Measurements from ENCODE around the gene PSME1. TPM values are rescaled to one million over a fixed set of nuclear protein-coding genes. Genes with fewer than 3 reads are reported as not detected.

Gene PSME1
- total RNA-seq, result 100 to 1,000 TPM; 343 to 347 TPM
- 1,041 TPM for polyA plus RNA-seq

DNA sequence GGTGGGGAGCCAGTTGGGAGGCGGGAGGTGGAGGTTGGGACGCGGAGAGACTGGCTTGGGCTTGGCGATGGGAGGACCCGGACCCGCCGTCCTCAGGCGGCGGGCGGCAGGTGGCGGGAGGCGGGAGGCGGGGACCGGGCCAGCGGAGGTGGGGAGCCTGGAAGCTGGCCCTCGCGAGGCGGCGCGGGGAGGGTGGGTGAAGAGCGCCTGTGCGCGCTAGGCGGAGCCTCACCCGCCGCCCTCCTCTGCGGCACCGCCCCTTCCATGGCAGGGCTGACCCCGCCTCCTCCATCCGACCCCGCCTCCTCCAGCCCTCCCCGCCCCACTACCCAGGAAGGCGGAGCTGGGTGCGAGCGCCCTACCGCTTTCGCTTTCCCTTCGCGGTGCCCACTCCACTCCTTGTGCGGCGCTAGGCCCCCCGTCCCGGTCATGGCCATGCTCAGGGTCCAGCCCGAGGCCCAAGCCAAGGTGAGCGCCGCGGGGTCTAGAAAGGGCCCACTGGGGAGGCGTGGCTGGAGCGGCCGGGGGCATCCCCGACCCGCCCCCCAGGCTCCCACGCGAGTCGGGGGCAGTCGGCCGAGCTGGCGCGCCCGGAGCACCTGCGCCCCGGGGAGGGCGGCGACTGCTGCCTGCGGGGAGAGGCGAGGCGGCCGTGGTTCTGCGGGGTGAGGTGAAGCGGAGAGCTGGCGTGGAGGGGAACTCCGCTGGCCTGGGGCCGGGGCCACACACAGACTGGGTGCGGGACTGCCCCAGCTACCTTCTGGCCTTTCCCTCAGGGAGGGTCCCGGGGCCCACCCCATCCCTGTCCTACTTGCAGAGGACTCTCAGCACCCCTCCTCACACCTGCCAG, at the start of gene PSME1:
Gene PSME1 (plus strand): TSS at position 361 of the 850 bp plus-strand sequence. CDS start 69 bp downstream, at position 430.
- ChIA-PET POLR2A (interaction anchor here (0.6 to 4.1 kb wide), 12 partner anchors 9 to 294 kb away, joined by 3 to 58 read pairs (median 5); partner anchors contain the start of genes CBLN3, DCAF11, DHRS1 and IPO4), CTCF (interaction anchor here (0.6 to 3.8 kb wide), 19 partner anchors 9 to 183 kb away, joined by 3 to 40 read pairs (median 5); partner anchors contain the start of genes DCAF11, DHRS4, IPO4 and IRF9)
- Mint-ChIP-seq H3K4me1 (peaks cover 56 to 67% (median 60%) of the 10 kb centered on the region in 3 donors), H3K27ac (peak within 1 kb of the TSS; percentile 87 to 97 (median 95)), H3K9me3 (peaks cover 0 to 2% (median 0%) of the 10 kb centered on the region in 5 donors), H3K36me3 (peaks cover 0 to 38% (median 6%) of the 10 kb centered on the region in 3 donors), H3K27me3 (no peaks in the 10 kb centered on the region), H3K4me3 (peak within 1 kb of the TSS; percentile 89 to 96 (median 92))
- peaks cover 47% of the 10 kb centered on the region for H3K4me1 ChIP-seq (ENCODE audit: insufficient read depth, low read length)
- H3K36me3 ChIP-seq (ENCODE audit: insufficient read depth, low read length), result peaks cover 16% of the 10 kb centered on the region
- peak within 1 kb of the TSS; percentile 73 for H3K4me3 ChIP-seq (ENCODE audit: low read length)
- peak within 1 kb of the TSS; percentile 72 for H3K27ac ChIP-seq (ENCODE audit: low read depth, low read length)
- no peaks in the 10 kb centered on the region for H3K9me3 ChIP-seq (ENCODE audit: low read length)
- DNase-seq, result peak; percentile 91 to 95 (median 93)
- no peaks in the 10 kb centered on the region for H3K27me3 ChIP-seq (ENCODE audit: insufficient read depth, low read length, poor library complexity, severe bottlenecking)

DNA sequence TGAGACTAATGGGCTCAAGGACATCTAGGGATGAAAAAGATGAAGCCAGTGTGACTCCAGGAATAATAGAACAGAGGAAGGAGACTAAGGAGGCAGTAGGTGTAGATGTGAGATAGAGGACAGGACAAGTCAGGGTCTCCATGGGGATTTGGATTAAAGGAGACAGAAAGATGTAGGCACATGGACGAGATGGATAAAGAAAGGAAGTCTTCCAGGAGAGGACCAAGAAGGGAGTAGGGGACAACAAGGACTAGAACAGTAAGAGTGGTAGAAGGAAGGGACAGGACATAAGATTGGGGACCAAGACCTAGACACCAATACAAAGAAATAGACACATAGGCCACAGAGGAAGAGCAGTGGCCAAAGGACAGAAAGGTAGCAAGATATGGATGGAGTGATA, 49.0 kb upstream of the PSME1 start:
- Histone ChIP-seq H3K4me3 (ENCODE audit: low read length) (no peak overlapping the region), H3K4me1 (ENCODE audit: insufficient read depth, low read length) (no peaks in the 10 kb centered on the region), H3K9me3 (ENCODE audit: low read length) (no peaks in the 10 kb centered on the region), H3K27ac (ENCODE audit: low read depth, low read length) (no peak overlapping the region), H3K36me3 (ENCODE audit: insufficient read depth, low read length) (no peaks in the 10 kb centered on the region), H3K27me3 (ENCODE audit: insufficient read depth, low read length, poor library complexity, severe bottlenecking) (no peaks in the 10 kb centered on the region)
- Mint-ChIP-seq H3K27ac (peak overlapping the region in 4 of 8 donors; percentile 2 to 43 (median 6)), H3K4me3 (peak overlapping the region in 1 of 7 donors; percentile 50), H3K36me3 (no peaks in the 10 kb centered on the region), H3K9me3 (no peaks in the 10 kb centered on the region), H3K27me3 (no peaks in the 10 kb centered on the region), H3K4me1 (peaks cover 7 to 16% (median 13%) of the 10 kb centered on the region in 3 donors)
- ChIA-PET CTCF (interaction anchor here (1.5 to 8.6 kb wide), 2 partner anchors 22 to 29 kb away, joined by 8 to 67 read pairs; no protein-coding TSS in a partner anchor), POLR2A (interaction anchor here (0.7 kb wide), 1 partner anchor 28 kb away, joined by 3 read pairs; the partner anchor contains the start of genes DCAF11 and NRL)
- no peak for DNase-seq

DNA sequence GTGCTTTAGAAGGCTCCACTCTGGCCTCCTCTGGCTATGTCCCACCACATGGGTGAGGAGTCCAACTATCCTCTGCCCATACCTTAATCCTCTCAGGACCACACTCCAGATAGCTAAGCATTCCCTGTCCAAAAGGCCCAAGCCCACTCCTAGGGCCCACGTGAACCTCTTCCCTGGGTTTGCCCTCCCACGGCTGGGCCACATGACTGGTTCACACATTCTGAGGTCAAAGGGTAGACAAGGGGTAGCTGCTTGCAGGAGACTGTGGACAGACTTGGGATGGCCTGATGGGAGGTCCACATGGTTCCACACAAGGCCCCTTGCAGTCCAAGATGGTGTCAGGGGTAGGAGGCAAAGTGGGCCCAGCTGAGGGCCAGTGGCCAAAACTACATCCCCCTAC, 47.9 kb upstream of the PSME1 start:
- Mint-ChIP-seq H3K9me3 (no peaks in the 10 kb centered on the region), H3K36me3 (no peaks in the 10 kb centered on the region), H3K27me3 (no peaks in the 10 kb centered on the region), H3K4me1 (peaks cover 4 to 15% (median 11%) of the 10 kb centered on the region in 3 donors), H3K4me3 (no peak overlapping the region), H3K27ac (no peak overlapping the region)
- H3K36me3 ChIP-seq (ENCODE audit: insufficient read depth, low read length), result no peaks in the 10 kb centered on the region
- H3K4me3 ChIP-seq (ENCODE audit: low read length), result no peak overlapping the region
- no peaks in the 10 kb centered on the region for H3K9me3 ChIP-seq (ENCODE audit: low read length)
- DNase-seq, result no peak
- no peak overlapping the region for H3K27ac ChIP-seq (ENCODE audit: low read depth, low read length)
- H3K4me1 ChIP-seq (ENCODE audit: insufficient read depth, low read length), result no peaks in the 10 kb centered on the region
- ChIA-PET POLR2A (no interaction called here), CTCF (interaction anchor here (1.0 to 12.1 kb wide), 4 partner anchors 17 to 73 kb away, joined by 3 to 185 read pairs (median 59); partner anchors contain the start of gene IRF9)
- no peaks in the 10 kb centered on the region for H3K27me3 ChIP-seq (ENCODE audit: insufficient read depth, low read length, poor library complexity, severe bottlenecking)

DNA sequence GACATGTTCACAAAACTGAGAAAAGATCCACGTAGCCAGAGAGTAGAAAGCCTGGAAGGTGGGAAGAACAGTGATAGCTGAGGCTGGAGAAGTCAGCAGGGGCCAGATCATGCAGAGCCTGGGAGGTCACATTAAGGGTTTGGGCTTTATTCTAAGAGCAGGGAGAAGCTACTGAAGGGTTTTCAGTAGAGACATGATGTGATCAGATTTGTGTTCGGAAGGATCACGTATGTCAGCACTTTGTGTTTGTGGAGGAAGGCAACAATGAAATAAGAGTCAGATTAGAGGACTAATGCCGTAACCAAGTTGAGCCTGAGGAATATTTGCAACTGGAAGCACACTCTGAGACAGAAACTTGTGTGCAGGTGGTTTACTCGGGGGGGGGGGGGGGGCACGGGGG, 46.1 kb upstream of the PSME1 start:
- peaks cover 14 to 23% (median 22%) of the 10 kb centered on the region in 3 donors for H3K4me1 Mint-ChIP-seq
- H3K36me3 ChIP-seq (ENCODE audit: insufficient read depth, low read length), result no peaks in the 10 kb centered on the region
- H3K27me3 ChIP-seq (ENCODE audit: insufficient read depth, low read length, poor library complexity, severe bottlenecking), result no peaks in the 10 kb centered on the region
- no peak overlapping the region for H3K27ac ChIP-seq (ENCODE audit: low read depth, low read length)
- peaks cover 5% of the 10 kb centered on the region for H3K4me1 ChIP-seq (ENCODE audit: insufficient read depth, low read length)
- POLR2A ChIA-PET, result interaction anchor here (0.6 to 0.9 kb wide), 3 partner anchors 8 to 21 kb away, joined by 3 to 5 read pairs (median 4); no protein-coding TSS in a partner anchor
- no peak overlapping the region for H3K4me3 ChIP-seq (ENCODE audit: low read length)
- no peak overlapping the region for H3K4me3 Mint-ChIP-seq
- H3K9me3 ChIP-seq (ENCODE audit: low read length), result no peaks in the 10 kb centered on the region
- no peak for DNase-seq
- peaks cover 0 to 5% (median 0%) of the 10 kb centered on the region in 3 donors for H3K36me3 Mint-ChIP-seq
- H3K9me3 Mint-ChIP-seq, result no peaks in the 10 kb centered on the region
- CTCF ChIA-PET, result interaction anchor here (0.7 to 12.1 kb wide), 17 partner anchors 9 to 115 kb away, joined by 3 to 185 read pairs (median 5); partner anchors contain the start of genes CARMIL3, DCAF11, DHRS4L2 and IRF9
- H3K27me3 Mint-ChIP-seq, result no peaks in the 10 kb centered on the region
- H3K27ac Mint-ChIP-seq, result peak overlapping the region in 1 of 8 donors; percentile 5

DNA sequence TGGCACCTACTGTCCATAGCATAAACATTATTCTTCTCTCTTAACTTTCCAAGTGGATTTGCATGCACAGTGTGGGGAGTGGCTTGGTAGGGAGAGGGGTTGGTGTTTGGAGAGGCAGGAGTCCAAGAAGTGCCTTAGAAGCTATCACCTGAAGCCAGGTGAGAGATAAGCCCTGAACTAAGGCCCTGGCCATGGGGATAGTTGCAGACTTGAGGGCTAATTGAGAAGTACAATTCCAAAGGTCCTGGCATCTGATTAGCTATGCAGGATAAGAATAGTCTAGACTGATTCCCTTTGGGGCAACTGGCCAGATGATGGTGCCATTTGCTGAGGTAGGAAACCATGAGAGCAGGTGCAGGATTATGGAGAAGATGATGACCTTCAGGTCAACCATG, 43.9 kb upstream of the PSME1 start:
- H3K36me3 Mint-ChIP-seq, result peaks cover 0 to 12% (median 1%) of the 10 kb centered on the region in 3 donors
- no peaks in the 10 kb centered on the region for H3K9me3 Mint-ChIP-seq
- H3K27ac Mint-ChIP-seq, result peak overlapping the region in 4 of 8 donors; percentile 38 to 76 (median 52)
- H3K4me3 Mint-ChIP-seq, result peak overlapping the region in 6 of 7 donors; percentile 5 to 99 (median 80)
- ChIA-PET CTCF (interaction anchor here (0.9 to 12.1 kb wide), 7 partner anchors 11 to 78 kb away, joined by 3 to 185 read pairs (median 6); partner anchors contain the start of genes DCAF11, EMC9, NRL and PSME1), POLR2A (interaction anchor here (1.5 to 4.9 kb wide), 2 partner anchors 11 to 23 kb away, joined by 5 to 29 read pairs; partner anchors contain the start of genes DCAF11 and NRL)
- Histone ChIP-seq H3K27ac (ENCODE audit: low read depth, low read length) (no peak overlapping the region), H3K9me3 (ENCODE audit: low read length) (no peaks in the 10 kb centered on the region), H3K27me3 (ENCODE audit: insufficient read depth, low read length, poor library complexity, severe bottlenecking) (no peaks in the 10 kb centered on the region), H3K4me1 (ENCODE audit: insufficient read depth, low read length) (peaks cover 16% of the 10 kb centered on the region), H3K4me3 (ENCODE audit: low read length) (no peak overlapping the region), H3K36me3 (ENCODE audit: insufficient read depth, low read length) (no peaks in the 10 kb centered on the region)
- peaks cover 28 to 37% (median 37%) of the 10 kb centered on the region in 3 donors for H3K4me1 Mint-ChIP-seq
- H3K27me3 Mint-ChIP-seq, result no peaks in the 10 kb centered on the region
- no peak for DNase-seq

DNA sequence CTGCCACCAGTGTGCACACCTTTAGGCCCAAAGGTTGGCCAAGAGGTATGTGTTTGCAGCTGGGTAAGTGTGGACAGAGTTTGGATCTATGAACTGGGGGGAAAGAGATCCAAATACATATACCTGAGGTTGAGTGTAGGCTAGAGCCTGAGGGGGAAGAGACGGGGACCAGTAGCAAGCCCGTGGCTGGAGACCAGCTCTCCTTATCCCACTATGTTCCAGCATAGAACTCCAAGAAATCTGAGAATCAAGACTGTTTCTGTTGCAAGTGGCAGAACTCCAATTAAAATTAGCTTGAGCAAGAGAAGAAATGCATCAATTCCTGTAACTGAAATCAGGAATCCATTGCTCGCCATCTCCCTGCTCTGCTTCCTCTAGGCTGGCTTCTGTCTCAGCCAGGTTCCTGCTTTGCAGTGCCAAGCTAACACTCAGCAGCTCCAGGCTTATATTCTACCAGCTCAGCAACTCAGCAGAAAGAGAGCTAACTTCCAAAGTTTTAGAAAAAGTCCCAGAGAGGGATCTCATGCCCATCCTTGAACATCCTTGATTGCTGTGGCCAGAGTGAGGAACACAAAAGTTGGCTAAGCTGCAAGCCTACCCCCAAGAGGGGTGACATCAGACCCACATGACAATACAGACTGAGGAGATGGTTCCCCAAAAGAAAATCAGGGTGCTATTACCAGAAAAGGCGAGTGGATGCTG, 43.3 kb upstream of the PSME1 start:
- DNase-seq, result no peak
- ChIA-PET POLR2A (interaction anchor here (1.5 to 4.9 kb wide), 2 partner anchors 12 to 22 kb away, joined by 5 to 29 read pairs; partner anchors contain the start of genes DCAF11 and NRL), CTCF (interaction anchor here (0.8 to 12.1 kb wide), 10 partner anchors 11 to 150 kb away, joined by 3 to 185 read pairs (median 4); partner anchors contain the start of genes CARMIL3, DCAF11, EMC9 and NRL)
- H3K36me3 Mint-ChIP-seq, result peaks cover 0 to 12% (median 1%) of the 10 kb centered on the region in 3 donors
- no peaks in the 10 kb centered on the region for H3K9me3 Mint-ChIP-seq
- Histone ChIP-seq H3K4me3 (ENCODE audit: low read length) (no peak overlapping the region), H3K36me3 (ENCODE audit: insufficient read depth, low read length) (no peaks in the 10 kb centered on the region), H3K27ac (ENCODE audit: low read depth, low read length) (no peak overlapping the region), H3K4me1 (ENCODE audit: insufficient read depth, low read length) (peaks cover 16% of the 10 kb centered on the region), H3K9me3 (ENCODE audit: low read length) (no peaks in the 10 kb centered on the region), H3K27me3 (ENCODE audit: insufficient read depth, low read length, poor library complexity, severe bottlenecking) (no peaks in the 10 kb centered on the region)
- H3K27me3 Mint-ChIP-seq, result no peaks in the 10 kb centered on the region
- H3K4me3 Mint-ChIP-seq, result peak overlapping the region; percentile 93 to 99 (median 97)
- H3K27ac Mint-ChIP-seq, result peak overlapping the region; percentile 32 to 98 (median 90)
- H3K4me1 Mint-ChIP-seq, result peaks cover 28 to 37% (median 37%) of the 10 kb centered on the region in 3 donors
